SU-DHL-6 (cell line): ENCODE data around the gene SSC4D.
"Not testable (repeated sequence)": the region's sequence is repeated elsewhere in the genome, so short reads cannot be mapped to it uniquely, and the experiment has no call there.

Source experiments
- H2AFZ ChIP-seq: fragments of 200-600 bp; sonication (generic); 2 replicates; pipeline ENCODE4 v1.6.1; 2014; ENCODE audit warnings: low read depth, mild to moderate bottlenecking, moderate library complexity, mixed read lengths, antibody characterized with exemption, low read length; ENCODE audit not compliant: severe bottlenecking
- H3F3A ChIP-seq: fragments of 200-600 bp; shearing (Covaris generic); 2 replicates; pipeline ENCODE4 v1.6.0; 2016; ENCODE audit warnings: antibody characterized with exemption, mild to moderate bottlenecking; ENCODE audit not compliant: insufficient read depth
- H3K27ac ChIP-seq: fragments of 200-600 bp; sonication (generic); 2 replicates; pipeline ENCODE4 v1.5.1; 2016; ENCODE audit warnings: low read depth, mild to moderate bottlenecking, low read length, moderate library complexity, mixed read lengths
- H3K27me3 ChIP-seq: fragments of 200-600 bp; sonication (generic), shearing (Covaris generic); 2 replicates; pipeline ENCODE4 v1.6.0; 2014; ENCODE audit warnings: mild to moderate bottlenecking, low read length
- H3K36me3 ChIP-seq: fragments of 200-600 bp; sonication (generic); 2 replicates; pipeline ENCODE4 v1.6.1; 2014; ENCODE audit warnings: mild to moderate bottlenecking, low read length, mixed read lengths
- H3K4me2 ChIP-seq: fragments of 300-600, 200-600 bp; shearing (Covaris generic), sonication (generic); 2 replicates; pipeline ENCODE4 v1.6.0; 2014; ENCODE audit warnings: low read length, low read depth, mild to moderate bottlenecking; ENCODE audit not compliant: poor library complexity, severe bottlenecking
- H3K4me3 ChIP-seq: fragments of 200-600 bp; sonication (generic); 2 replicates; pipeline ENCODE4 v1.5.1; 2014; ENCODE audit warnings: antibody characterized with exemption, low read length, mild to moderate bottlenecking, mixed read lengths; ENCODE audit not compliant: insufficient read depth, poor library complexity, severe bottlenecking
- H3K79me2 ChIP-seq: fragments of 200-600 bp; sonication (generic); 2 replicates; pipeline ENCODE4 v1.6.1; 2014; ENCODE audit warnings: mild to moderate bottlenecking, low read length, moderate library complexity; ENCODE audit not compliant: insufficient read depth
- H3K9ac ChIP-seq: fragments of 200-600 bp; sonication (generic); 2 replicates; pipeline ENCODE4 v1.7.0; 2014; ENCODE audit warnings: mild to moderate bottlenecking, low read length
- H3K9me2 ChIP-seq: fragments of 200-600 bp; sonication (generic); replicated peaks from 2 replicates; pipeline ENCODE4 v1.6.1; 2014; ENCODE audit warnings: low read length; ENCODE audit not compliant: insufficient read depth
- H3K9me3 ChIP-seq: fragments of 200-600 bp; sonication (generic); 2 replicates; pipeline ENCODE4 v1.6.1; 2014; ENCODE audit warnings: low read length, mixed read lengths; ENCODE audit not compliant: insufficient read depth
- H4K20me1 ChIP-seq: fragments of 200-600 bp; sonication (generic); 2 replicates; pipeline ENCODE4 v1.6.1; 2014; ENCODE audit warnings: low read depth, mild to moderate bottlenecking, antibody characterized with exemption, low read length, moderate library complexity, mixed read lengths
- EZH2phosphoT487 ChIP-seq: fragments of 200-600 bp; sonication (generic), shearing (Covaris generic); conservative IDR thresholded peaks from 2 replicates; pipeline ENCODE4 v1.6.1; 2018; ENCODE audit warnings: mild to moderate bottlenecking, antibody characterized with exemption, low read length, moderate library complexity, mixed read lengths
- TF ChIP-seq, protein P1 (sequence below): fragments of 200-600 bp; sonication (generic); IDR thresholded peaks from one replicate; pipeline ENCODE4 v1.5.1; 2017; ENCODE audit warnings: antibody characterized with exemption, mild to moderate bottlenecking, low read length, moderate library complexity; ENCODE audit not compliant: insufficient read depth, poor library complexity, severe bottlenecking

SSC4D gene

DNA sequence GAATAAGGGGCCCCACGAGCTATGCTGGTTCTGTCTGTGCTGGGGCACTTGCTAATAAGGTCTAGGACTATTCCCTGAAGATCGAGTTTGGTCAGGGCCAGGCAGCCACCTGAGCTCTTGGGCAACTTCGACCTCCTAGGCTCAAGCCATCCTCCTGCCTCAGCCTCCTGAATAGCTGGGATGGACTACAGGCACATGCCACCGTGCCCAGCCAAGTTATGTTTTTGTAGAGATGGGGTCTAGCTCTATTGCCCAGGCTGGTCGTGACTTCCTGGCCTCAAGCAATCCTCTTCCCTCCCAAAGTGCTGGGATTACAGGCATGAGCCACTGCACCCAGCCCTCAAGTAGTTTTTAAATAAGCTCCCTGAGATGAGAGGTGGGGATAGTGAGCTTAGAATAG is 18.1 kb upstream of the SSC4D start:
- Histone ChIP-seq H3K9me3 (no peaks in the 10 kb centered on the region), H3K9ac (no peak overlapping the region), H3K4me3 (no peak overlapping the region), H3K27ac (no peak overlapping the region), H3K79me2 (no peaks in the 10 kb centered on the region), H3K36me3 (no peaks in the 10 kb centered on the region), H3K27me3 (no peaks in the 10 kb centered on the region), H3K4me2 (no peak overlapping the region), H3F3A (no peaks in the 10 kb centered on the region), H4K20me1 (no peaks in the 10 kb centered on the region), H3K9me2 (no peaks in the 10 kb centered on the region), H2AFZ (no peak overlapping the region)
- no peak for TF ChIP-seq EZH2phosphoT487
- TF ChIP-seq, protein P1, sequence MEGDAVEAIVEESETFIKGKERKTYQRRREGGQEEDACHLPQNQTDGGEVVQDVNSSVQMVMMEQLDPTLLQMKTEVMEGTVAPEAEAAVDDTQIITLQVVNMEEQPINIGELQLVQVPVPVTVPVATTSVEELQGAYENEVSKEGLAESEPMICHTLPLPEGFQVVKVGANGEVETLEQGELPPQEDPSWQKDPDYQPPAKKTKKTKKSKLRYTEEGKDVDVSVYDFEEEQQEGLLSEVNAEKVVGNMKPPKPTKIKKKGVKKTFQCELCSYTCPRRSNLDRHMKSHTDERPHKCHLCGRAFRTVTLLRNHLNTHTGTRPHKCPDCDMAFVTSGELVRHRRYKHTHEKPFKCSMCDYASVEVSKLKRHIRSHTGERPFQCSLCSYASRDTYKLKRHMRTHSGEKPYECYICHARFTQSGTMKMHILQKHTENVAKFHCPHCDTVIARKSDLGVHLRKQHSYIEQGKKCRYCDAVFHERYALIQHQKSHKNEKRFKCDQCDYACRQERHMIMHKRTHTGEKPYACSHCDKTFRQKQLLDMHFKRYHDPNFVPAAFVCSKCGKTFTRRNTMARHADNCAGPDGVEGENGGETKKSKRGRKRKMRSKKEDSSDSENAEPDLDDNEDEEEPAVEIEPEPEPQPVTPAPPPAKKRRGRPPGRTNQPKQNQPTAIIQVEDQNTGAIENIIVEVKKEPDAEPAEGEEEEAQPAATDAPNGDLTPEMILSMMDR: no peak

DNA sequence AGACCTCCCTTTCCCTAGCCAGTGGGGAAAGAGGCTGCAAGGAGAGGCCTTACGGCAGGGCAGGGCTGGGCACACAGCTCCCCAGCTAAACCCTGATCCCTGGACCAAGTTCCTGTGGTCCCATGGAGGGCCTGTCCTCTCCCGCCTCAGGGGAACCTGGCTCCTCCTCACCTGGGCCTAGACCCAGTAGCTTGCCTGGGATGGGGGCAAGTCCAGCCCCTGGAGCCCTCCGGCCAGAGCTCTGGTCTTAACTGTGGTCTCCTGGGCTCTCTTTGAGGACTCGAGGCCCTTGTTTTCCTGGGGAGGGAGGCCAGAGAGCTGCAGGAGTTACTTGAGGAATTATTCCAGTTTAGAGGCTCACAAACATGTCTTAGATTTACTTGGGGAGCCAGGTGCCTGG is 16.7 kb upstream of the SSC4D start:
- Histone ChIP-seq H3K9me3 (no peaks in the 10 kb centered on the region), H3F3A (no peaks in the 10 kb centered on the region), H3K4me3 (no peak overlapping the region), H3K79me2 (no peaks in the 10 kb centered on the region), H3K36me3 (no peaks in the 10 kb centered on the region), H3K27me3 (no peaks in the 10 kb centered on the region), H3K27ac (no peak overlapping the region), H3K9ac (no peak overlapping the region), H3K4me2 (no peak overlapping the region), H2AFZ (no peak overlapping the region), H3K9me2 (no peaks in the 10 kb centered on the region), H4K20me1 (no peaks in the 10 kb centered on the region)
- TF ChIP-seq EZH2phosphoT487: no peak
- TF ChIP-seq, protein P1: no peak

DNA sequence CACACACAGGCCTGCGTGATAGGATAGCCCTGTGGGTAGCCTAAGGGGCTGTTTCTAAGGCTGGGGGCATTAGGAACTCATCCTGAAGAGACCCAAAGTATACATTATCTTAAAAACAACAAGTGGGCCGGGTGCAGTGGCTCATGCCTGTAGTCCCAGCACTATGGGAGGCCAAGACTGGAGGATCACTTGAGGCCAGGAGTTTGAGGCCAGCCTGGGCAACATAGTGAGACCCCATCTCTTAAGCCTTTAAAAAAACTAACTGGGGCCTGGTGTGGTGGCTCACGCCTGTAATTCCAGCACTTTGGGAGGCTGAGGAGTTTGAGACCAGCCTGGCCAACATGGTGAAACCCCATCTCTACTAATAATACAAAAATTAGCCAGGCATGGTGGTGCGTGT is 16.1 kb upstream of the SSC4D start:
- not testable (repeated sequence) for H2AFZ ChIP-seq, H3K9ac ChIP-seq, H3K27ac ChIP-seq, H4K20me1 ChIP-seq, H3K4me3 ChIP-seq, H3F3A ChIP-seq, H3K9me3 ChIP-seq, H3K27me3 ChIP-seq, H3K4me2 ChIP-seq, H3K79me2 ChIP-seq, H3K9me2 ChIP-seq, H3K36me3 ChIP-seq

DNA sequence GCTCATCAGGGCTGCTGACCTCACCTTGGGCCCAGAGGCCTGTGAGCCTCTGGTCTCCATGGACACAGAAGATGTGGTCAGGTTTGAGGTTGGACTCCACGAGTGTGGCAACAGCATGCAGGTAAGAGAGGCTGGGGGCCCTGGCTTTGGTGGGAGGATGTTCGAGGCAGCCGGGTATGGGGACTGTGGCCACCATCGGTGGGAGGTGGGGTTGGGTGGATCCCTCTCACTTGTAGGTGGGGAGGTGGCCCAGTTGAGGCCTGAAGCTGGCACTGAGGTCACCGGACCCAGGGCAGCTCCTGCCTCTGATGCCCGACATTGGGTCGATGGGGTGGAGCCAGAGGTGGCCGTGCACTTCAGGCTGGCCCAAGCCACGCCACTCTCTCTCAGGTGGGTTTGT is 15.7 kb upstream of the SSC4D start:
- no peaks in the 10 kb centered on the region for H3K27me3 ChIP-seq
- H3K79me2 ChIP-seq: no peaks in the 10 kb centered on the region
- no peak overlapping the region for H3K9ac ChIP-seq
- no peak overlapping the region for H2AFZ ChIP-seq
- no peak overlapping the region for H3K27ac ChIP-seq
- no peak for TF ChIP-seq EZH2phosphoT487
- no peaks in the 10 kb centered on the region for H3K36me3 ChIP-seq
- no peaks in the 10 kb centered on the region for H3F3A ChIP-seq
- H4K20me1 ChIP-seq: no peaks in the 10 kb centered on the region
- no peaks in the 10 kb centered on the region for H3K9me3 ChIP-seq
- H3K4me3 ChIP-seq: no peak overlapping the region
- H3K4me2 ChIP-seq: no peak overlapping the region
- no peaks in the 10 kb centered on the region for H3K9me2 ChIP-seq
